GM12878 (cell line): Measurements from ENCODE around the gene PACS1. TPM values are rescaled to one million over a fixed set of nuclear protein-coding genes. Genes with fewer than 3 reads are reported as not detected.
A peak's percentile ranks its signal among the peaks of the same experiment; 100 is the strongest.
"Not testable (repeated sequence)": the region's sequence is repeated elsewhere in the genome, so short reads cannot be mapped to it uniquely, and the experiment has no call there.

Experiments used
- ATAC-seq: fragments of 200-7000 bp; cut with Tn5 transposase; 3 replicates; pipeline ENCODE4 v1.9.1; 2020; ENCODE audit warnings: mild to moderate bottlenecking, moderate library complexity
- BruUV-seq: library from RNA; stranded (reverse); fragments of 400-500 nt; replicated peaks from 2 replicates; lab custom pipeline; 2021; lab: Mats Ljungman, UMichigan
- CTCF ChIA-PET: fragments of 300-600 bp; sonication (Branson Sonifier 250); formaldehyde crosslinking; extraction: SDS; loops from one replicate; lab custom pipeline; 2021; ENCODE audit warnings: inconsistent platforms; lab: Yijun Ruan, JAX
- POLR2A ChIA-PET: fragments of 350-600 bp; formaldehyde crosslinking; extraction: SDS; loops from one replicate; lab custom pipeline; 2021; ENCODE audit warnings: inconsistent platforms; lab: Charles Lee
- RAD21 ChIA-PET: fragments of 300-600 bp; sonication (Branson Sonifier 250); formaldehyde crosslinking; loops from one replicate; lab custom pipeline; 2023; ENCODE audit warnings: antibody characterized with exemption; ENCODE audit not compliant: unreplicated experiment; lab: Charles Lee
- SMC1A ChIA-PET: fragments of 300-600 bp; sonication (Branson Sonifier 250); formaldehyde crosslinking; loops from one replicate; lab custom pipeline; 2023; ENCODE audit not compliant: unreplicated experiment, uncharacterized antibody; lab: Charles Lee
- DNase-seq: peaks from one replicate; pipeline ENCODE4 v3.0.0-alpha.2; 2011; ENCODE audit warnings: low read depth, low spot score
- FAIRE-seq: peaks from 3 replicates; lab custom pipeline; 2011; peaks lifted over from hg19 to GRCh38; lab: Jason Lieb, UNC
- H2AFZ ChIP-seq: 2 replicates; pipeline ENCODE4 v1.6.0; 2011; ENCODE audit warnings: low read depth, low read length, control low read depth; ENCODE audit not compliant: control insufficient read depth
- H3K27ac ChIP-seq: 2 replicates; pipeline ENCODE4 v1.5.1; 2011; ENCODE audit warnings: control low read depth; ENCODE audit not compliant: control insufficient read depth, insufficient read depth
- H3K27me3 ChIP-seq, 2 experiments: replicated peaks in 1 of 2; 2 replicates each; pipeline versions ENCODE4 v1.6.0 to v1.6.1; 2011; ENCODE audit warnings: low read length in 1 of 2; ENCODE audit not compliant: control insufficient read depth in 2 of 2, insufficient read depth in 2 of 2
- H3K36me3 ChIP-seq, 2 experiments: 2 replicates each; pipeline ENCODE4 v1.5.1; 2011; ENCODE audit warnings: low read length in 1 of 2; ENCODE audit not compliant: control insufficient read depth in 2 of 2, insufficient read depth in 2 of 2
- H3K4me1 ChIP-seq: 2 replicates; pipeline ENCODE4 v1.6.1; 2011; ENCODE audit warnings: mild to moderate bottlenecking, low read length, moderate library complexity, mixed read lengths; ENCODE audit not compliant: control insufficient read depth, insufficient read depth
- H3K4me2 ChIP-seq: 2 replicates; pipeline ENCODE4 v1.6.0; 2011; ENCODE audit warnings: control low read depth; ENCODE audit not compliant: control insufficient read depth, insufficient read depth
- H3K4me3 ChIP-seq: fragments of 200-600 bp; sonication (generic); 2 replicates; pipeline ENCODE4 v1.5.1; 2016
- H3K79me2 ChIP-seq: 2 replicates; pipeline ENCODE4 v1.6.0; 2011; ENCODE audit warnings: low read length; ENCODE audit not compliant: control insufficient read depth, insufficient read depth
- H3K9ac ChIP-seq: 2 replicates; pipeline ENCODE4 v1.8.0; 2011; ENCODE audit warnings: low read length, control low read depth, mixed read lengths; ENCODE audit not compliant: control insufficient read depth, insufficient read depth
- H3K9me3 ChIP-seq: replicated peaks from 3 replicates; pipeline ENCODE4 v1.5.1; 2011; ENCODE audit warnings: mild to moderate bottlenecking, low read length; ENCODE audit not compliant: control insufficient read depth, insufficient read depth
- H4K20me1 ChIP-seq: 2 replicates; pipeline ENCODE4 v1.6.0; 2011; ENCODE audit not compliant: control insufficient read depth, insufficient read depth
- HDAC2 ChIP-seq: fragments of 200-600 bp; sonication (generic); IDR thresholded peaks from 2 replicates; pipeline ENCODE4 v1.6.1; 2017
- PBX3 ChIP-seq: IDR thresholded peaks from 2 replicates; pipeline ENCODE4 v1.6.1; 2011; ENCODE audit warnings: mild to moderate bottlenecking, low read depth, low read length, moderate library complexity; ENCODE audit not compliant: insufficient replicate concordance
- POLR2A ChIP-seq: IDR thresholded peaks from 2 replicates; pipeline ENCODE4 v1.6.1; 2011; ENCODE audit warnings: low read depth, mild to moderate bottlenecking, low read length
- RUNX3 ChIP-seq: IDR thresholded peaks from 2 replicates; pipeline ENCODE4 v1.6.1; 2012; ENCODE audit warnings: low read length, inconsistent platforms
- USF2 ChIP-seq: IDR thresholded peaks from 2 replicates; pipeline ENCODE4 v1.6.1; 2011; ENCODE audit warnings: low read depth, low read length, improper control_type of control experiment, borderline replicate concordance
- WGBS: methylation state at CpG from one replicate; pipeline ENCODE4 v1.1.6; 2016; ENCODE audit warnings: low lambda C conversion rate; ENCODE audit not compliant: insufficient replicate concordance, insufficient coverage; ENCODE audit errors: missing lambda C conversion rate; 5-methylcytosine and 5-hydroxymethylcytosine counted together
- in situ Hi-C: fragments of 300-500 bp; cut with MboI; formaldehyde crosslinking; loops from 9 replicates; pipeline ENCODE4 v1.14.3; 2018; ENCODE audit warnings: mixed read lengths
- intact Hi-C: fragments of 100-400 bp; cut with micrococcal nuclease; formaldehyde crosslinking; loops from one replicate; pipeline ENCODE4 v1.14.2; 2022; ENCODE audit not compliant: unreplicated experiment
- polyA plus RNA-seq, 11 experiments: library from polyadenylated mRNA; depleted of rRNA in 4 of 11; unstranded in 6 of 11; stranded (reverse) in 5 of 11; fragments of >200 nt; fragmentation: Nextera tagmentation in 4 of 11; fragmentation: Illumina TruSeq in 1 of 11; extraction: Ambion mirVana in 4 of 11; extraction: Trizol in 1 of 11; gene quantifications; 1 replicate in 1 of 11; 2 replicates in 10 of 11; pipeline versions ENCODE4 v1.2.1 to v1.2.3, GENCODE V29; 2011 to 2016; ENCODE audit warnings: inconsistent platforms in 2 of 11, missing spikeins in 2 of 11, low read depth in 1 of 11
- total RNA-seq, 4 experiments: library from RNA; depleted of rRNA in 3 of 4; stranded (reverse); fragments of >200 nt in 3 of 4; fragmentation: Illumina TruSeq in 1 of 4; extraction: Trizol in 1 of 4; gene quantifications; 2 replicates each; pipeline versions ENCODE4 v1.2.1 to v1.2.3, GENCODE V29; 2013 to 2021
- TF ChIP-seq, protein P1 (sequence below): fragments of 450-650 bp; IDR thresholded peaks from 2 replicates; pipeline ENCODE4 v1.6.1; 2016; ENCODE audit warnings: mild to moderate bottlenecking, moderate library complexity, borderline replicate concordance
- TF ChIP-seq, protein P2 (sequence below): fragments of 150-350 bp; IDR thresholded peaks from 2 replicates; pipeline ENCODE4 v1.6.1; 2014; ENCODE audit warnings: mild to moderate bottlenecking, low read depth, low read length

PACS1 gene
- total and polyA plus RNA-seq, 10 of the 15 experiments (the other 5 are each of a cell fraction or from before 2014, with no cell fraction given), result 1.1 to 74.3 (median 17.9) TPM

DNA sequence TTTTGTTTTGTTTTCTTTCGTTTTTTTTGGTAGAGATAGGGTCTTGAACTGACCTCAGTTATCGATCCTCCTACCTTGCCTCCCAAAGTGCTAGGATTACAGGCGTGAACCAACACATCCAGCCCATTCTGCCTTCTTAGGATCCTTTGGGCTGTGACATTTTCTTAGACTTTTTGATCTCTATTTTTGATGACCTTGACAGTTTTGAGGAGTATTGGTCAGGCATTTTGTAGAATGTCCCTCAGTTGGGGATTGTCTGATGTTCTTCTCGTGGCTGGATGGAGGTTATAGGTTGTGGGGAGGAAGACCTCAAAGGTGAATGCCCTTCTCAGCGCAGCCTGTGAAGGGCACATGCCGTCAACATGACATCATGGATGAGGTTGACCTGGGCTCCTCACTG, 178.8 kb downstream of the PACS1 start (continued):
- TF ChIP-seq USF2 (no peak), RUNX3 (no peak), PBX3 (no peak), HDAC2 (no peak)
- TF ChIP-seq, protein P1, sequence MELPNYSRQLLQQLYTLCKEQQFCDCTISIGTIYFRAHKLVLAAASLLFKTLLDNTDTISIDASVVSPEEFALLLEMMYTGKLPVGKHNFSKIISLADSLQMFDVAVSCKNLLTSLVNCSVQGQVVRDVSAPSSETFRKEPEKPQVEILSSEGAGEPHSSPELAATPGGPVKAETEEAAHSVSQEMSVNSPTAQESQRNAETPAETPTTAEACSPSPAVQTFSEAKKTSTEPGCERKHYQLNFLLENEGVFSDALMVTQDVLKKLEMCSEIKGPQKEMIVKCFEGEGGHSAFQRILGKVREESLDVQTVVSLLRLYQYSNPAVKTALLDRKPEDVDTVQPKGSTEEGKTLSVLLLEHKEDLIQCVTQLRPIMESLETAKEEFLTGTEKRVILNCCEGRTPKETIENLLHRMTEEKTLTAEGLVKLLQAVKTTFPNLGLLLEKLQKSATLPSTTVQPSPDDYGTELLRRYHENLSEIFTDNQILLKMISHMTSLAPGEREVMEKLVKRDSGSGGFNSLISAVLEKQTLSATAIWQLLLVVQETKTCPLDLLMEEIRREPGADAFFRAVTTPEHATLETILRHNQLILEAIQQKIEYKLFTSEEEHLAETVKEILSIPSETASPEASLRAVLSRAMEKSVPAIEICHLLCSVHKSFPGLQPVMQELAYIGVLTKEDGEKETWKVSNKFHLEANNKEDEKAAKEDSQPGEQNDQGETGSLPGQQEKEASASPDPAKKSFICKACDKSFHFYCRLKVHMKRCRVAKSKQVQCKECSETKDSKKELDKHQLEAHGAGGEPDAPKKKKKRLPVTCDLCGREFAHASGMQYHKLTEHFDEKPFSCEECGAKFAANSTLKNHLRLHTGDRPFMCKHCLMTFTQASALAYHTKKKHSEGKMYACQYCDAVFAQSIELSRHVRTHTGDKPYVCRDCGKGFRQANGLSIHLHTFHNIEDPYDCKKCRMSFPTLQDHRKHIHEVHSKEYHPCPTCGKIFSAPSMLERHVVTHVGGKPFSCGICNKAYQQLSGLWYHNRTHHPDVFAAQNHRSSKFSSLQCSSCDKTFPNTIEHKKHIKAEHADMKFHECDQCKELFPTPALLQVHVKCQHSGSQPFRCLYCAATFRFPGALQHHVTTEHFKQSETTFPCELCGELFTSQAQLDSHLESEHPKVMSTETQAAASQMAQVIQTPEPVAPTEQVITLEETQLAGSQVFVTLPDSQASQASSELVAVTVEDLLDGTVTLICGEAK, result no peak
- TF ChIP-seq, all 136 proteins: peak for 0

DNA sequence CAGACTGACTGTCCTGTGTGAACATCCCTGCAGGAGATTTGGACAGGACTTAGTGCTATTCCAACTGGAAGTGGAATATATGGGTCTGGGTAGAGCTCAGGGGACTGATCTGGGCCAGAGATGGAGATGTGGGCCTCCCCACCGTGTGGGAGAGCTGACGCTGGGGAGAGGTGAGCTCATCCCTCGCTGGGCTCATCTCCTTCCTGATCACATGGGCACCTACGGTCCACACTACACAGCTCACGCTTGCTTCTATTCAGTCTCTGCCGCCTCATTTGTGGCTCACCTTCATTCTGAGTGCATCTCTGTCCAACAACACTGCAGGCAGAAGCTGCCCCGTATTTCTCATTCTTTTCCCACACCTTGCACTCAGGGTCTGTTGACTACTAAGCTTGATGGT, 181.7 kb downstream of the PACS1 start:
- 86% methylated on average over 7 of the region's 7 CpGs for WGBS
- FAIRE-seq (no peak), DNase-seq (no peak), ATAC-seq (no peak)
- BruUV-seq, result no TSS peak
- ChIA-PET RAD21 (no interaction called here), CTCF (no interaction called here), SMC1A (no interaction called here), POLR2A (interaction anchor here (1.1 kb wide), 1 partner anchor 14 kb away, joined by 3 read pairs; no protein-coding TSS in a partner anchor)
- Histone ChIP-seq H3K27ac (no peak overlapping the region), H3K4me1 (no peaks in the 10 kb centered on the region), H3K79me2 (no peaks in the 10 kb centered on the region), H4K20me1 (no peaks in the 10 kb centered on the region), H2AFZ (no peak overlapping the region), H3K4me2 (no peak overlapping the region), H3K36me3 (peaks cover 0 to 13% of the 10 kb centered on the region in 2 experiments; a peak in 2 of 4 replicates), H3K9ac (no peak overlapping the region), H3K4me3 (no peak overlapping the region), H3K9me3 (no peaks in the 10 kb centered on the region), H3K27me3 (no peaks in the 10 kb centered on the region)
- TF ChIP-seq, protein P2, sequence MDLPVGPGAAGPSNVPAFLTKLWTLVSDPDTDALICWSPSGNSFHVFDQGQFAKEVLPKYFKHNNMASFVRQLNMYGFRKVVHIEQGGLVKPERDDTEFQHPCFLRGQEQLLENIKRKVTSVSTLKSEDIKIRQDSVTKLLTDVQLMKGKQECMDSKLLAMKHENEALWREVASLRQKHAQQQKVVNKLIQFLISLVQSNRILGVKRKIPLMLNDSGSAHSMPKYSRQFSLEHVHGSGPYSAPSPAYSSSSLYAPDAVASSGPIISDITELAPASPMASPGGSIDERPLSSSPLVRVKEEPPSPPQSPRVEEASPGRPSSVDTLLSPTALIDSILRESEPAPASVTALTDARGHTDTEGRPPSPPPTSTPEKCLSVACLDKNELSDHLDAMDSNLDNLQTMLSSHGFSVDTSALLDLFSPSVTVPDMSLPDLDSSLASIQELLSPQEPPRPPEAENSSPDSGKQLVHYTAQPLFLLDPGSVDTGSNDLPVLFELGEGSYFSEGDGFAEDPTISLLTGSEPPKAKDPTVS, result no peak
- 0 out of 2 replicates have a peak, but pooled peaks have one; percentile 21 for TF ChIP-seq POLR2A
- intact Hi-C loops (no loop called here), in situ Hi-C loops (no loop called here)

- H3K27me3 ChIP-seq, FAIRE-seq, ATAC-seq, H3K79me2 ChIP-seq, DNase-seq, H3K4me3 ChIP-seq, H2AFZ ChIP-seq, intact Hi-C loops, H3K9me3 ChIP-seq, H3K4me1 ChIP-seq, RAD21 ChIA-PET, H3K4me2 ChIP-seq, in situ Hi-C loops, H4K20me1 ChIP-seq, H3K9ac ChIP-seq, H3K27ac ChIP-seq, BruUV-seq: not testable (repeated sequence)
- ChIA-PET POLR2A (interaction anchor here (0.6 kb wide), 3 partner anchors 14 to 916 kb away, joined by 4 read pairs; no protein-coding TSS in a partner anchor), CTCF (interaction anchor here (1.4 to 1.6 kb wide), 2 partner anchors 15 to 31 kb away, joined by 3 read pairs; no protein-coding TSS in a partner anchor), SMC1A (interaction anchor here (1.5 kb wide), 1 partner anchor 15 kb away, joined by 4 read pairs; no protein-coding TSS in a partner anchor)
- WGBS, result 95% methylated on average over 6 of the region's 6 CpGs
- peaks cover 0 to 13% of the 10 kb centered on the region in 2 experiments; a peak in 2 of 4 replicates for H3K36me3 ChIP-seq
Measured at GRCh38 chr11:66253081-66253480, 183.0 kb downstream of the PACS1 start.
